Ovary (tissue), 9 donors: Measurements from ENCODE around the gene STX8. TPM values are rescaled to one million over a fixed set of nuclear protein-coding genes. Genes with fewer than 3 reads are reported as not detected.

Experiments
- DNase-seq, 5 donors: peaks; one replicate each; pipeline ENCODE4 v3.0.0-alpha.2; 2019 to 2020
- H3K27ac ChIP-seq, 2 donors: fragments of 200-600 bp; one replicate each; pipeline versions ENCODE4 v1.5.1 to v1.8.0; 2019 to 2022
- H3K27me3 ChIP-seq: fragments of 200-600 bp; one replicate; pipeline ENCODE4 v1.8.0; 2022
- H3K36me3 ChIP-seq: fragments of 200-600 bp; sonication (generic); one replicate; pipeline ENCODE4 v1.5.1; 2019
- H3K4me1 ChIP-seq: one replicate; pipeline ENCODE4 v1.8.1; 2013; ENCODE audit warnings: mild to moderate bottlenecking, moderate library complexity; ENCODE audit not compliant: insufficient read depth
- H3K4me3 ChIP-seq: fragments of 200-600 bp; sonication (generic); one replicate; pipeline ENCODE4 v1.5.1; 2017
- H3K9me3 ChIP-seq, 2 donors: fragments of 200-600 bp in 1 of 2; sonication (generic) in 1 of 2; one replicate each; pipeline versions ENCODE4 v1.5.1 to v1.8.1; 2013 to 2019; ENCODE audit warnings: mild to moderate bottlenecking in 1 of 2, moderate library complexity in 1 of 2
- CTCF ChIP-seq, 3 donors: fragments of 450-650 bp in 2 of 3; fragments of 200-600 bp in 1 of 3; IDR thresholded peaks; one replicate each; pipeline versions ENCODE4 v1.5.1 to v1.8.0; 2016 to 2022; ENCODE audit warnings: antibody characterized with exemption in 3 of 3, mild to moderate bottlenecking in 1 of 3
- EP300 ChIP-seq: sonication (generic); formaldehyde crosslinking; IDR thresholded peaks from one replicate; pipeline ENCODE4 v1.6.1; 2017; ENCODE audit warnings: antibody characterized with exemption
- POLR2A ChIP-seq: fragments of 450-650 bp; IDR thresholded peaks from one replicate; pipeline ENCODE4 v1.6.1; 2017; ENCODE audit warnings: antibody characterized with exemption, mild to moderate bottlenecking, moderate library complexity
- WGBS, 3 donors: extraction: QIAGEN DNeasy Blood & Tissue Kit in 1 of 3; methylation state at CpG; one replicate each; pipeline versions ENCODE4 v1.1.5 to v1.1.7; 2013 to 2017; 5-methylcytosine and 5-hydroxymethylcytosine counted together
- intact Hi-C, 4 donors: fragments of 100-400 bp; cut with DNase I; formaldehyde crosslinking; loops; one replicate each; pipeline versions ENCODE4 v1.11.0 to v1.15.1; 2022 to 2023
- polyA plus RNA-seq, 2 donors: library from polyadenylated mRNA; stranded (reverse); fragments of 200-250 nt in 1 of 2; fragments of 350-450 nt in 1 of 2; fragmentation: Illumina TruSeq in 1 of 2; extraction: RNeasy Lipid Tissue Mini Kit (QIAGEN cat#74804) in 1 of 2; gene quantifications; one replicate each; pipeline ENCODE4 v1.2.3, GENCODE V29; 2013 to 2014
- total RNA-seq, 7 donors: library from RNA; depleted of rRNA in 2 of 7; stranded (reverse); fragments of >200 nt in 2 of 7; fragmentation: NEBNext Ultra II Directional in 3 of 7; extraction: Animal tissue kit (Norgen Biotek cat#: 25700) in 3 of 7; gene quantifications; one replicate each; pipeline versions ENCODE4 v1.1.0 to v1.2.4, GENCODE V29; 2016 to 2023
- donor health status: DM: no; HTN: no; CAD: no; lungs with moderate emphysema.
- donor health status: DM: no; HTN: no; CAD: no.
- donor health status: Bipolar disorder and iron deficiency.
- donor health status: DM: yes; HTN: yes; CAD: no.
- donor health status: DM: no; HTN: no; CAD: no.
- donor health status: DM: yes; HTN: yes; CAD: no.

The STX8 gene
- total and polyA plus RNA-seq, 9 donors = 37.6 to 112 (median 53.8) TPM

GRCh38 chr17:9294661-9295210 is 280.9 kb downstream of the STX8 start:
- intact Hi-C loops = no loop called here
- WGBS, 3 donors = 81 to 89% (median 89%) methylated on average over 4 of the region's 4 CpGs

GRCh38 chr17:9292561-9292941 is 283.1 kb downstream of the STX8 start:
- Histone ChIP-seq H3K4me3 (no peak overlapping the region), H3K9me3 (no peaks in the 10 kb centered on the region), H3K4me1 (peaks cover 2% of the 10 kb centered on the region), H3K36me3 (no peaks in the 10 kb centered on the region), H3K27ac (no peak overlapping the region), H3K27me3 (no peaks in the 10 kb centered on the region)
- no peak for DNase-seq
- intact Hi-C loops = no loop called here
- WGBS, 3 donors = 26 to 38% (median 29%) methylated on average over 2 of the region's 2 CpGs
- no peak for TF ChIP-seq EP300
- no peak for TF ChIP-seq POLR2A
- TF ChIP-seq CTCF (IDR thresholded peaks at IDR 0.05) = no peak

More at GRCh38 chr17:9294661-9295210, 280.9 kb downstream of the STX8 start:
- Histone ChIP-seq H3K27ac (no peak overlapping the region), H3K27me3 (no peaks in the 10 kb centered on the region), H3K4me3 (no peak overlapping the region), H3K9me3 (no peaks in the 10 kb centered on the region), H3K4me1 (peaks cover 2% of the 10 kb centered on the region), H3K36me3 (no peaks in the 10 kb centered on the region)
- no peak for DNase-seq
- TF ChIP-seq POLR2A (no peak), EP300 (no peak), CTCF (IDR thresholded peaks at IDR 0.05) (no peak)

DNA sequence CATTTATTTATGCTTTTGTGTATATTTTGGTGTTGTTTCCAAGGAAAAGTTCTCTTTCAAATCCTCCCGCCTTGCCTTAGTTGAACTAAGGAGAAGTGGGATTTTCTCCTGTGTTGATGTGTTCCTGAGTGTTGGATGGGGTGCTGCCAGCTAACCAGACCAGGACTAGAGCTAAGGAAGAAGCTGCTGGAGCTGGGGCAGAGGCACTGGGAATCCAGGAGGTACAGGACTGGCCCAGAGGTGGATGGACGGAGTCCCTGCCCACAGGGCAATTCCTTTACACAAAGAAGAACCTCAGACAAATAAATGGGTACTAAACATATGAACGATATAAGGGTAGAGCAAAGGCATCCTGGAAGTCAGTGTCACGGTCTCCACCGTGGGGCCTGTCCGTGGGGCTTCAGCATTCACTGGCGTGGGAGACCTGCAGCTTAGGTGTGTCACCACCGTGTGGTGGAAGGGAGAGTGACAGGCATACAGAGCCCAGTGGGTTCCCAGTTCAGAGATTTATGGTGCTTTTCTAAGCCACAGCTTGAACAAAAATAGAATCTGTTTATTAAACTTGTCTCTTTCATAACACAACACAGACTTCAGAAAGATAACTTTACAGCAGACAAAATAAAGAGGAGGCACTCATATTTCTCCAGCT is 283.6 kb downstream of the STX8 start:
- intact Hi-C loops = no loop called here
- Histone ChIP-seq H3K9me3 (no peaks in the 10 kb centered on the region), H3K36me3 (no peaks in the 10 kb centered on the region), H3K4me3 (no peak overlapping the region), H3K27ac (no peak overlapping the region), H3K4me1 (peaks cover 2% of the 10 kb centered on the region), H3K27me3 (no peaks in the 10 kb centered on the region)
- peak; percentile 32 to 56 (median 35) for DNase-seq
- WGBS, 3 donors = 33 to 41% (median 34%) methylated on average over 8 of the region's 8 CpGs
- TF ChIP-seq EP300 = no peak
- TF ChIP-seq CTCF (IDR thresholded peaks at IDR 0.05) = peak; percentile 28 to 31 (median 31)
- no peak for TF ChIP-seq POLR2A

GRCh38 chr17:9290226-9290613 is 285.4 kb downstream of the STX8 start:
- H3K27ac ChIP-seq = no peak overlapping the region
- H3K27me3 ChIP-seq = no peaks in the 10 kb centered on the region
- no peak for DNase-seq
- H3K9me3 ChIP-seq = no peaks in the 10 kb centered on the region
- TF ChIP-seq EP300 = no peak
- no peak for TF ChIP-seq POLR2A
- no peak for TF ChIP-seq CTCF (IDR thresholded peaks at IDR 0.05)
- WGBS, 3 donors = 85 to 89% (median 85%) methylated on average over 7 of the region's 7 CpGs
- no peaks in the 10 kb centered on the region for H3K36me3 ChIP-seq
- H3K4me3 ChIP-seq = no peak overlapping the region
- peaks cover 2% of the 10 kb centered on the region for H3K4me1 ChIP-seq
- intact Hi-C loops = no loop called here
